HFFc6 (cell line): ENCODE data around the gene SNTG2. TPM values are rescaled to one million over a fixed set of nuclear protein-coding genes. Genes with fewer than 3 reads are reported as not detected.

Source experiments
- DNase-seq: peaks from one replicate; pipeline ENCODE4 v3.0.0-alpha.2; 2018
- H3K27ac Mint-ChIP-seq: 2 replicates; pipeline ENCODE4 v1.8.0; 2020; ENCODE audit warnings: mild to moderate bottlenecking, mixed read lengths
- H3K27me3 Mint-ChIP-seq: 2 replicates; pipeline ENCODE4 v1.8.0; 2021; ENCODE audit warnings: mild to moderate bottlenecking, moderate library complexity, mixed read lengths; ENCODE audit not compliant: insufficient read depth
- H3K36me3 Mint-ChIP-seq: 2 replicates; pipeline ENCODE4 v1.8.0; 2021; ENCODE audit warnings: low read depth, mixed read lengths
- H3K4me1 Mint-ChIP-seq: 2 replicates; pipeline ENCODE4 v1.8.0; 2020; ENCODE audit warnings: low read depth, mixed read lengths
- H3K4me3 Mint-ChIP-seq: 2 replicates; pipeline ENCODE4 v1.8.0; 2020; ENCODE audit warnings: mild to moderate bottlenecking, moderate library complexity, mixed read lengths
- H3K9me3 Mint-ChIP-seq: 2 replicates; pipeline ENCODE4 v1.8.0; 2020; ENCODE audit warnings: mild to moderate bottlenecking, mixed read lengths
- total RNA-seq, 6 experiments: library from RNA; stranded (reverse); fragmentation: NEBNext Ultra II Directional; extraction: Animal tissue kit (Norgen Biotek cat#: 25700); gene quantifications; 2 replicates in 1 of 6; 3 replicates in 5 of 6; pipeline ENCODE4 v1.2.3, GENCODE V29; 2021
- TF ChIP-seq, protein P1 (sequence below): fragments of 200-600 bp; sonication (generic); IDR thresholded peaks from 2 replicates; pipeline ENCODE4 v1.5.0; 2021; ENCODE audit warnings: antibody characterized with exemption, mild to moderate bottlenecking

Gene SNTG2
- total RNA-seq, 6 experiments from 2014 or later, result not detected

DNA sequence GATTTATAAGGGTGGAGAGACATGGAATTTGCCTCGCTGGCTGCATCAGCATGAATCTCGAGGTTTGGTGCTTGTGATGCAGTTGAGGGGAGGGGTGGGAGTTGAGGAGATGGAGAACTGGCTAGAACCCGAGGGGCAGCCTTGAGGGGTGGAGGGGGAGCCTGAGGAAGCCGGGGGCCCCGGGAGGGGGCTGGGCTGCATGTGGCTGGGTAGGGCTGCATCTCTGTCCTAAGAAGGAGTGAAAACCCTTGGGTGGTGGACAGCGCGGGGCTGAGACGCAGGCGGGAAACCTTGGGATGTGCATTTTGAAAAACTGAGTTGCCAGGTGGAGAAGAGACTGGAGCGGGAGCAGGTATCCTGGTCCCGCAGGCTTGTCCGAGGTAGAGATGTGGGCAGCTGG lies 64.2 kb downstream of the SNTG2 start:
- Mint-ChIP-seq H3K27me3 (no peaks in the 10 kb centered on the region; the same call in 1 of the 2 replicates), H3K4me1 (no peaks in the 10 kb centered on the region), H3K9me3 (peaks cover 4% of the 10 kb centered on the region; the same call in 1 of the 2 replicates), H3K36me3 (no peaks in the 10 kb centered on the region), H3K4me3 (no peak overlapping the region), H3K27ac (no peak overlapping the region)
- DNase-seq, result no peak
- TF ChIP-seq, protein P1, sequence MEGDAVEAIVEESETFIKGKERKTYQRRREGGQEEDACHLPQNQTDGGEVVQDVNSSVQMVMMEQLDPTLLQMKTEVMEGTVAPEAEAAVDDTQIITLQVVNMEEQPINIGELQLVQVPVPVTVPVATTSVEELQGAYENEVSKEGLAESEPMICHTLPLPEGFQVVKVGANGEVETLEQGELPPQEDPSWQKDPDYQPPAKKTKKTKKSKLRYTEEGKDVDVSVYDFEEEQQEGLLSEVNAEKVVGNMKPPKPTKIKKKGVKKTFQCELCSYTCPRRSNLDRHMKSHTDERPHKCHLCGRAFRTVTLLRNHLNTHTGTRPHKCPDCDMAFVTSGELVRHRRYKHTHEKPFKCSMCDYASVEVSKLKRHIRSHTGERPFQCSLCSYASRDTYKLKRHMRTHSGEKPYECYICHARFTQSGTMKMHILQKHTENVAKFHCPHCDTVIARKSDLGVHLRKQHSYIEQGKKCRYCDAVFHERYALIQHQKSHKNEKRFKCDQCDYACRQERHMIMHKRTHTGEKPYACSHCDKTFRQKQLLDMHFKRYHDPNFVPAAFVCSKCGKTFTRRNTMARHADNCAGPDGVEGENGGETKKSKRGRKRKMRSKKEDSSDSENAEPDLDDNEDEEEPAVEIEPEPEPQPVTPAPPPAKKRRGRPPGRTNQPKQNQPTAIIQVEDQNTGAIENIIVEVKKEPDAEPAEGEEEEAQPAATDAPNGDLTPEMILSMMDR, result no peak

DNA sequence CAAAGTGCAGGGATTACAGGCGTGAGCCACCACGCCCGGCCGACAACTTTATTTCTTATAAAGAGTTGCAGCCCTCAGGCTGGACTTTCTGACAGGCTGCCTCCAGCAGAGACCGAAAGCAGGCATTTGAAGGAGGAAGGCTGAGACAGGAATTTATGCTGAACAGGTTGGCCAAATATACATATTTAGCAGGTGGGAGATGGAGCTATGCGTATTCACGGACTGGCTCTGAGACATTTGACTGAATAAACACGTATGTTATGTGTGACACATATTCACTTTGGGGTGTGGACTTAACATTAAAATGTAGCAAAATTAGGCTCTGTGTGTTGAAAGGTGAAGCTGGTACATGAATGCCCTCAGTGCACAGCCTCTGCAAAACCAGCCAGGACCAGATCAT lies 65.9 kb downstream of the SNTG2 start:
- no peak overlapping the region for H3K27ac Mint-ChIP-seq
- H3K36me3 Mint-ChIP-seq, result no peaks in the 10 kb centered on the region
- TF ChIP-seq, protein P1, result no peak
- no peaks in the 10 kb centered on the region for H3K4me1 Mint-ChIP-seq
- no peak overlapping the region for H3K4me3 Mint-ChIP-seq
- no peak for DNase-seq
- peaks cover 4% of the 10 kb centered on the region; the same call in 1 of the 2 replicates for H3K9me3 Mint-ChIP-seq
- H3K27me3 Mint-ChIP-seq, result no peaks in the 10 kb centered on the region; the same call in 1 of the 2 replicates

DNA sequence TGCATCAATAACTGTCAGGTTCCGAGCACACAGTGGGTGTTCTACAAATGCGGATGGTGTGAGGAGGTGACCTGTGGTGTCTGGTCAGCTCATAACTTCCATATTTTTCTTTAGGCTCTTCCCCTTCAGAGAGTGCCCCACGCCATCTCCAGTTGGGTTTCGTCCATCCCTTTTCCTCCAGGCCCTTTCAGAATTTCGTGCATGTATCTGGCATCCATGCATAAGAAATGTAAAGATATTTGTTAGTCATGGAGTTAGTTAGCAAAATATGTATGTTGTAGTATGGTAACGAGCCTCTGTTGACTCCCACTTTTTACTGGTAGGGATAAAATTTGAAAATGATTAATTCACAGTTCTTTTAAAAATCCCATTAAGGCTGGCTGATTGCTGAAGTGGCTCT lies 67.2 kb downstream of the SNTG2 start:
- H3K9me3 Mint-ChIP-seq, result peaks cover 4% of the 10 kb centered on the region; the same call in 1 of the 2 replicates
- no peak for DNase-seq
- no peaks in the 10 kb centered on the region for H3K4me1 Mint-ChIP-seq
- no peaks in the 10 kb centered on the region; the same call in 1 of the 2 replicates for H3K27me3 Mint-ChIP-seq
- H3K4me3 Mint-ChIP-seq, result no peak overlapping the region
- no peaks in the 10 kb centered on the region for H3K36me3 Mint-ChIP-seq
- H3K27ac Mint-ChIP-seq, result no peak overlapping the region
- TF ChIP-seq, protein P1, result no peak

DNA sequence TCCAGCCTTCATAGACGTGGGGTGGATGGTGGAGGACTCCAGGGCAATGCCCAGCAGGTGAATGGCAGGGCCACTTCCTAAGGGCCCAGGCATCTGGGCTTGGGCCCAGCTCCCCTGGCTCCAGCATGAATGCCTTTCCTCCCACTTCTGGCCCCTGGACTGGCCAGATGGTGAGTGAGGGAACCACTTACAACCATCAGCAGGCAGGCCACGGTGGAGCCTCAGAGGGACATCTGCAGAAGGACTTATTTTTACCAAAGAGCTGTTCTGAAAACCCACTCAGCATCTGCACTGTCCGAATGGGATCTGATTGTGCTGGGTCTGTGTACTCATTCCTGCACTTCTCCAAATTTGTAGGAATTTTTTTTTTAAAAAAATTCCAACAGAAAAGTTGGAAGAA lies 69.6 kb downstream of the SNTG2 start:
- TF ChIP-seq, protein P1, result no peak
- no peaks in the 10 kb centered on the region for H3K4me1 Mint-ChIP-seq
- H3K27me3 Mint-ChIP-seq, result no peaks in the 10 kb centered on the region; the same call in 1 of the 2 replicates
- H3K27ac Mint-ChIP-seq, result no peak overlapping the region
- H3K36me3 Mint-ChIP-seq, result no peaks in the 10 kb centered on the region
- no peak overlapping the region for H3K4me3 Mint-ChIP-seq
- no peak for DNase-seq
- H3K9me3 Mint-ChIP-seq, result peaks cover 4% of the 10 kb centered on the region; the same call in 1 of the 2 replicates

DNA sequence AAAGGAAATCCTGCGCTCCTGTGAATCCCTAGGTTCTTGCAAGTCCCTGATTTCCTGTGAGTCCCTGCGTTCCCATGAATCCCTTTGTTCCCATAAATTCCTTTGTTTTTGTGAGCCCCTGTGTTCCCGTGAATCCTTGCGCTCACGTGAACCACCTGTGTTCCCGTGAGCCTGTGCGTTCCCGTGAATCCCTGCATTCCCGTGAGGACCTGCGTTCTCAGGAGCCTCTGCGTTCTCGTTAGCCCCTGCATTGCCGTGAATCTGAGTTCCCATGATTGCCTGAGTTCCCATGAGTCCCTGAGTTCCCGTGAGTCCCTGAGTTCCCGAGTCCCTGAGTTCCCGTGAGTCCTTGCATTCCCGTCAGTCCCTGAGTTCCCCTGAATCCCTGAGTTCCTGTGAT lies 71.5 kb downstream of the SNTG2 start:
- H3K4me1 Mint-ChIP-seq, result no peaks in the 10 kb centered on the region
- no peaks in the 10 kb centered on the region for H3K36me3 Mint-ChIP-seq
- TF ChIP-seq, protein P1, result no peak
- H3K9me3 Mint-ChIP-seq, result peaks cover 4% of the 10 kb centered on the region; the same call in 1 of the 2 replicates
- no peak overlapping the region for H3K27ac Mint-ChIP-seq
- H3K4me3 Mint-ChIP-seq, result no peak overlapping the region; the same call in 1 of the 2 replicates
- no peak for DNase-seq
- H3K27me3 Mint-ChIP-seq, result peaks cover 4% of the 10 kb centered on the region

DNA sequence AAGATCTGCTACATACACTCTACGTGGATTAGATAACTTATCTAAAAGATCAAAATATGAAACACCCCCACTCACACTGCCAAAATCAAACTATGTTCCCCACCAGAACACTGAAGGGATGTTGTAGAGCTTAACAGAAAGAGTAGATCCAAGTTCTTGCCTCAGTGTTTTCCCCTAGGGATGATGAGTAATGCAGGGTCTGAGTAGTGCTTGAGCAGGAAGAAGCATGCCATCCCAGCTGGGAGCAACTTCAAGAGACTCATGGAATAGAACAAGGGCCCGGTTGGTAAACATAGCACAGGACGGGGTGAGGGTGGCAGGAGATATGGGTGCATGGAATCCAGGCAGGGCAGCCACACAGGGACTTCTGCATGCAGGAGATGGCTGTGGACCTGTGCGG lies 74.3 kb downstream of the SNTG2 start:
- H3K27me3 Mint-ChIP-seq, result peaks cover 4% of the 10 kb centered on the region
- H3K9me3 Mint-ChIP-seq, result no peaks in the 10 kb centered on the region; the same call in 1 of the 2 replicates
- DNase-seq, result no peak
- TF ChIP-seq, protein P1, result no peak
- no peak overlapping the region for H3K4me3 Mint-ChIP-seq
- no peaks in the 10 kb centered on the region for H3K36me3 Mint-ChIP-seq
- no peaks in the 10 kb centered on the region for H3K4me1 Mint-ChIP-seq
- no peak overlapping the region for H3K27ac Mint-ChIP-seq
